Type B pancreatic cell (in vitro differentiated cells): ENCODE measurements around the gene CHST5. TPM values are rescaled to one million over a fixed set of nuclear protein-coding genes. Genes with fewer than 3 reads are reported as not detected.
A peak's percentile ranks its signal among the peaks of the same experiment; 100 is the strongest.
"Not testable (repeated sequence)": the region's sequence is repeated elsewhere in the genome, so short reads cannot be mapped to it uniquely, and the experiment has no call there.

Experiments
- DNase-seq: peaks from one replicate; pipeline ENCODE4 v3.0.0; 2021; ENCODE audit warnings: mixed read lengths; ENCODE audit not compliant: unreplicated experiment; ENCODE audit errors: extremely low spot score
- H3K27ac Mint-ChIP-seq: 2 replicates; pipeline ENCODE4 v1.8.0; 2021; ENCODE audit warnings: mild to moderate bottlenecking, mixed read lengths
- H3K27me3 Mint-ChIP-seq: 2 replicates; pipeline ENCODE4 v1.8.0; 2021; ENCODE audit warnings: mixed read lengths
- H3K36me3 Mint-ChIP-seq: 2 replicates; pipeline ENCODE4 v1.8.0; 2021; ENCODE audit warnings: mixed read lengths
- H3K4me1 Mint-ChIP-seq: one replicate; pipeline ENCODE4 v1.8.0; 2021; ENCODE audit warnings: mixed read lengths; ENCODE audit not compliant: unreplicated experiment
- H3K4me3 Mint-ChIP-seq: 2 replicates; pipeline ENCODE4 v1.8.0; 2021; ENCODE audit warnings: mild to moderate bottlenecking, mixed read lengths
- H3K9me3 Mint-ChIP-seq: 2 replicates; pipeline ENCODE4 v1.8.0; 2021; ENCODE audit warnings: mixed read lengths
- total RNA-seq: library from RNA; stranded (reverse); gene quantifications from 2 replicates; pipeline ENCODE4 v1.2.1, GENCODE V29; 2021; ENCODE audit warnings: low replicate concordance
- TF ChIP-seq, protein P1 (sequence below): fragments of 200-600 bp; sonication (generic); conservative IDR thresholded peaks from 2 replicates; pipeline ENCODE4 v1.5.0; 2021; ENCODE audit warnings: antibody characterized with exemption, mild to moderate bottlenecking

Gene CHST5
- total RNA-seq, 1 donor from 2014 or later: 0.60 TPM

- Mint-ChIP-seq H3K4me3 (no peak overlapping the region), H3K27me3 (no peaks in the 10 kb centered on the region), H3K36me3 (no peaks in the 10 kb centered on the region), H3K4me1 (no peaks in the 10 kb centered on the region), H3K27ac (no peak overlapping the region), H3K9me3 (no peaks in the 10 kb centered on the region)
- TF ChIP-seq, protein P1, sequence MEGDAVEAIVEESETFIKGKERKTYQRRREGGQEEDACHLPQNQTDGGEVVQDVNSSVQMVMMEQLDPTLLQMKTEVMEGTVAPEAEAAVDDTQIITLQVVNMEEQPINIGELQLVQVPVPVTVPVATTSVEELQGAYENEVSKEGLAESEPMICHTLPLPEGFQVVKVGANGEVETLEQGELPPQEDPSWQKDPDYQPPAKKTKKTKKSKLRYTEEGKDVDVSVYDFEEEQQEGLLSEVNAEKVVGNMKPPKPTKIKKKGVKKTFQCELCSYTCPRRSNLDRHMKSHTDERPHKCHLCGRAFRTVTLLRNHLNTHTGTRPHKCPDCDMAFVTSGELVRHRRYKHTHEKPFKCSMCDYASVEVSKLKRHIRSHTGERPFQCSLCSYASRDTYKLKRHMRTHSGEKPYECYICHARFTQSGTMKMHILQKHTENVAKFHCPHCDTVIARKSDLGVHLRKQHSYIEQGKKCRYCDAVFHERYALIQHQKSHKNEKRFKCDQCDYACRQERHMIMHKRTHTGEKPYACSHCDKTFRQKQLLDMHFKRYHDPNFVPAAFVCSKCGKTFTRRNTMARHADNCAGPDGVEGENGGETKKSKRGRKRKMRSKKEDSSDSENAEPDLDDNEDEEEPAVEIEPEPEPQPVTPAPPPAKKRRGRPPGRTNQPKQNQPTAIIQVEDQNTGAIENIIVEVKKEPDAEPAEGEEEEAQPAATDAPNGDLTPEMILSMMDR: no peak
- DNase-seq: no peak
Observed at GRCh38 chr16:75529056-75529905, 6.6 kb downstream of the CHST5 start.

DNA sequence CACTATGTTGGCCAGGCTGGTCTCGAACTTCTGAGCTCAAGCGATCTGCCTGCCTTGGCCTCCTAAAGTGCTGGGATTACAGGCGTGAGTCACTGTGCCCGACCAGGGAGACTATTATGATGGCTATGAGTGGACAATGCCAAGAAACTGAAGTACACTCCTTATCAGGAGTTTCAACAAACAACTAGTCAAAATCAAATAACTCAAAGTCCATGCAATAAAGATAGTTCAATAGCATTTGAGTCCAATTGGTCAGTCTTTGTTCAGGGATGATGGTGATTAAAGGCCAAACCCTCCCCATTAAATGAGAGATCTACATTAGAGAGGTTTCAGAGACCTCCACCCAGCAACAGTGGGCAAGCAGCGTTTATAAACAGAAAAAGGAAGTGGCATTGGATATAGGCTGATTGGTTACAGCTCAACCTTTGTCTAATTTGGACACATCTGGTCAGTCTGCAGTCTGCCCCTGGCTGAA is 8.0 kb downstream of the CHST5 start:
- TF ChIP-seq, protein P1: no peak
- no peak overlapping the region for H3K27ac Mint-ChIP-seq

DNA sequence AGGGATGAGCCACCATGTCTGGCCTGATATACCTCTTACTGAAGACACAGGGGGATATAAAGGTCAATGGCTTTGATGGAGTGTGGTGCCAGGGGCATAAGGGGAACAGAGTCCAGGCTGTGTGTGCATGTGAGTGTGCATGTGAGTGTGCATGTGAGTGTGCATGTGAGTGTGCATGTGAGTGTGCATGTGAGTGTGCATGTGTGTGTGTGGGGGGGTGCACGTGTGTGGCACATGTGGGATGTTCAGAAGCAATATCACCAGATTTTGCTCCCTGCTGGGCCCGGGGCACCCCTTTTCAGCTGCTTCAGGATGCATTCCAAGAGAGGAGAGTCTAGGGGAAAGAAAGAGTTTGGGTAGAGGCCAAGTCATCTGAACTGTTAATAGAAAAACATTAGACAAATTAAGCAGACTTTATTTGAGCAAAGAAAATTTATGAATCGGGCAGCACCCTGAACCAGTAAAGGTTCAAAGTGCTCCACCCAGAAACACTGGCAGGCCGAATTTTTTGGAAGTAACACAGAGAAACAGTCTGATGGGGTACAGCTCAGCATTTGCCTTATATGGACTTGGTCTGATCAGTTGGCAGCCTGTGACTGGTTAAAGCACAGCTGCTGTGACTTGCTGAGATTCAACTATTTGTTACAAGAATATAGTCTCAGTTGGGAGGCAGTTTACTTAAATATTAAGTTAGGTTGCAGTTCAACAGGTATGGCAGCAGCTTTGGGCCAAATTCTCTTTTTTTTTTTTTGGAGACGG is 9.7 kb downstream of the CHST5 start:
- Mint-ChIP-seq H3K27ac (no peak overlapping the region), H3K4me3 (no peak overlapping the region), H3K27me3 (no peaks in the 10 kb centered on the region), H3K9me3 (no peaks in the 10 kb centered on the region), H3K36me3 (no peaks in the 10 kb centered on the region), H3K4me1 (no peaks in the 10 kb centered on the region)
- TF ChIP-seq, protein P1: no peak
- DNase-seq: no peak

More for the DNA sequence above, 8.0 kb downstream of the CHST5 start:
- Mint-ChIP-seq H3K4me1 (no peaks in the 10 kb centered on the region), H3K36me3 (no peaks in the 10 kb centered on the region), H3K4me3 (no peak overlapping the region), H3K9me3 (no peaks in the 10 kb centered on the region), H3K27me3 (no peaks in the 10 kb centered on the region)
- no peak for DNase-seq

GRCh38 chr16:75519175-75519574 is 16.7 kb downstream of the CHST5 start:
- Mint-ChIP-seq H3K4me3 (no peak overlapping the region), H3K9me3 (no peaks in the 10 kb centered on the region), H3K27ac (no peak overlapping the region), H3K36me3 (no peaks in the 10 kb centered on the region), H3K27me3 (no peaks in the 10 kb centered on the region), H3K4me1 (peaks cover 8% of the 10 kb centered on the region)
- DNase-seq: no peak
- TF ChIP-seq, protein P1: no peak

- not testable (repeated sequence) for H3K4me1 Mint-ChIP-seq, DNase-seq, H3K36me3 Mint-ChIP-seq, H3K27me3 Mint-ChIP-seq, H3K9me3 Mint-ChIP-seq
- H3K4me3 Mint-ChIP-seq: peak overlapping the region; percentile 90
- H3K27ac Mint-ChIP-seq: peak overlapping the region; percentile 71
Observed at GRCh38 chr16:75516189-75516966, 19.5 kb downstream of the CHST5 start.
